DMS 273 (cell line): ENCODE results near the gene AKAIN1.

Experiments used
- DNase-seq: peaks from one replicate; lab custom pipeline; 2025; ENCODE audit not compliant: unreplicated experiment; lab: John Stamatoyannopoulos, UW

Gene AKAIN1

DNA sequence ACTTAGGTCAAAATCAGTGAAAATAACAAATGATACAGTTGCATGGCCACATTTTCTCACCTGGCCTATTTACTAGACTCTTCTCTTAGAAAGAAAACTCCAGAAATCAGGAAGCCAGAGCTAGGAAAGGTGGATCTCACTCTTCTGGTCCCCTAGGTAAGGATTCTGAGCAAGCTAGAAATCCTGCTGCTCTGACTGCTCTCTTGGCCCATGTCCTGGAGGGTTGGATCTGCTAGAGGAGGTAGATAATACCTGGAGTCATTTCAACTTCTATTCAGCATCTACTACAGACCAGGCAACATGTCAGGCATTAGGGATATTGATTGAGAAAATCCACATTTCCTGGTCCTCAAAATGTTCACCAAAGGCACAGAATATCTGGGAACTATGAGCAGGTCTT is 34.9 kb downstream of the AKAIN1 start:
- no peak for DNase-seq

DNA sequence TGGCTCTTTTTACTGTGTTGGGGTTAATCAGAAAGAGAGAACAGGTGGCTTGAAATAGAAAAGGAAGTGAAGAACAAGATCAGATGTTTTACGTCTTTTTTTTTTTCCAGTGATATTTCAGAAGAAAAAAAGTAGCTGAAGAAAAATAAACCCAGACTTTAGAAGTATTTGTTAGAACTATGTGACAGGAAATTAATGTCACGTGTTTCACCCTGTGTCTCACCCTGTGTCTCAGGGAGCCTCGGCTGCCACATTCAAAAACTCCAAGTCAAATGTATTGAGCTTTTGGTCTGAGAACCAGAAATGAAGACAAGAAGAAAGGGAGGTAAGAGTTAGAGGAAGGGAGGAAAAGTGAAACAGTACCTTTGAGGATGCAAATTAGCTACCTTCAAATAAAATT is 38.0 kb downstream of the AKAIN1 start:
- DNase-seq, result no peak

DNA sequence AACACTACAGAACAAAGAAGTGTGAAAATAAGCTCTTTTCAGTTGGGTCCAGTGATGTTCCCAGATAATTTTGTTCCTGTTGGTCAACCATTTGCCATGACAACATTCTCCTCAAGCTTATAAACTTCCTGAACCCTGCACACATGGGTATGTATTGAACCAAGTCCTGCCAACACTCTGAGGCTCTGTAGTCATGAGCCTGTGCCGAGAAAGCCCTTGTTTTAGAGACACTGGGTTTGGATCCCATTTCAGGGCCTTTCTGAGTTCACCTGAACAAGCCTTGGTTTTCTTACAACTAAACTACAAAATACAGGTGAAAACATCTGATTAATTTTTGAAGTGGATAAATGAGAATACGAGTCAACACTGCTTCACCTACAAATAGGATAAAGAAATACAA is 38.5 kb downstream of the AKAIN1 start:
- no peak for DNase-seq

DNA sequence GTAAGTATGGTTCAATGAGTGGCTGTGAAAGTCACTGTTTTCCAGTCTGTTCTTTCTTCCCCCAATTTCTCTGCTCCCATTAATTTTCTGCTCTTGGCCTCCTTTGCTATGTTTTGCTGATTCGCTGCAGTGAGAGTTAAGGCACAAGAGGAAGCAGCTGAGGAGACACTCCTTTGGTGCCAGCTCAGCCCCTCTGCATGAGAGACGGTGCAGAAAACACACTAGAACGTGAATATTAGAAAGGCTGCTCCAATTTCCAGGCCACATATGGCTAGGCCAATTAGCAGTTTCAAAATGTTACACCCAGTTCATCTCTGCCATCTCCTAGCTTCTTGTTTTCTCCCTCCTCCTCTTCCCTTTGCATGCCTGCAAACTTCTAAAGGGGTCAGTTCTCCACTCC is 38.9 kb downstream of the AKAIN1 start:
- DNase-seq, result peak; percentile 45

DNA sequence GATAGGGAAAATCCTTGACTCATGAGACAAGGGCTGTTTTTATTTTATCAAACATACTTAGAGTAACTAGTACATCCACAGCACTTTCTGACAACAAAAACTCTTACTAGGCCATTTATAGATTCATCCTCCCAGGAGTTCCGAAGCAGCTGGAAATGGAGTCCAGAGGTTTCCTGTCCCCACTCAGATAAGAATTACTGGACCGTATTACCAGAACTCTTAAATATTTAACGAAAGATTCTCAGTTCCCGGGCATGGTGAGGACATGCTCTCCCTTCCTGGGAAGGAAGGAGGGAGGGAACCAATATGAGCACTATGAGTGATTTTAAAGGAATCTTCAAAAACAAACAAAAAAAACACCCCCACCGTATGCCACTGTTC is 41.2 kb downstream of the AKAIN1 start:
- DNase-seq, result no peak

DNA sequence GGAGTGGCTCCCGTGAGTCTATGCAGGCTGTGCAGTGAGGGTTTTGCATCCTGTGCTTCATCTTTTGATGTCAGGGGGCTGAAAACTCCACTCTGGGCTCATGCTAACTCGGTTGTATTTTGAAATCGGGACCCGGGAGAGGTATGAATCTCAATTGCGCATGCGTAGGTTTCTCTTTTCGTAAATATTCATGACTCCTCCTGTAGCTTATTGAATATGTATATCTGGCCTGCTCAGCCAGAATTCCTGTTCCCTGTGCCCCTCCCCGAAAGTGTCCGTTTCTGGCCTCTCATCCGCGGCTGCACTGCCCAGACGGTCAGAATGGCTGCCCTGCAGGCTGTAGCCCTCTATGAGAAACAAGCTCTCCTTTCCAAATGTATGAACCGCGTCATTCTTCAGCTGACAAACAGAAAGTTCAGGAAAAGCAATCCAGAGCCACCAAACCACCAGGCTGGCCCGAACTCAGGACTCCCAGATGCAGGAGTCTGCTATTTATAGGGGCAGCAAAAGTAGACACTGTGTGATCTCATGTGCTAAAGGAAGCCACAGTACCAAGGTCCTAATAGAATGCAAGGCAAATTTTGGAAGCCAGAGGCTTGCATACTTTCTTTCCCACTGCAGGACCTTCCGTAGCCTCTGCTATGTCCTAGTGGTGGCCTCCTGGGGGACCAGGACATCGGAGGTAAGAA is 41.7 kb downstream of the AKAIN1 start:
- no peak for DNase-seq

DNA sequence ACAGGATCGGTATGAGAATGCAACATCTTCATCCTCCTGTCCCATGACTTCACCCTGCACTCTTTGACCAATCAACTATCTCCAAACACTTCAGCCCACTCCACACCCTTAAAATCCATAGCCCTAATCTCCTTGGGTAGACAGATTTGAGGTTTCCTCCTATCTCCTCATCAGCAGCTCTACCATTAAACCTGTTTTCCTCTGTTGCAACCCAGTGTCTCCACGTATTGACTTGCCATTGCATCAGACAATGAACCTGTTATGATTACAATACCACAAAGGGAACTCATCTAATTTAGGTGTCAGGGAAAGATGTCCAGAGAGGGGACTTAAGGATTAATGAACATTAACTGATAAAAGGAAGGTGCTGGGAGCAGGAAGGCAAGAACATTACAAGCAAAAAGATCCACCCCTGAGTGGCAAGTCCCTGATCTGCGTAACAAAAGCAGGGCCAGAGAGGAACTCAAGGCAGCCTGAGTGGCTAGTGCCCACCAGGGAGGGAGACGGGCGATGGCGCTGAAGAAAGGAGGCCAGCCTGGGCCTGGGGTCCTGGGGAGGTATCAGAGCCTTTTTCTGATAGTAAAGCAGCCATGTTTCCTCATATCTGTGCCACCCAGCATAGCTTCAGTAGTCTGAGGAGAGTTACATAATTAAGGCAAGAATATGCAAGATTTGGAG is 44.6 kb downstream of the AKAIN1 start:
- DNase-seq, result no peak

DNA sequence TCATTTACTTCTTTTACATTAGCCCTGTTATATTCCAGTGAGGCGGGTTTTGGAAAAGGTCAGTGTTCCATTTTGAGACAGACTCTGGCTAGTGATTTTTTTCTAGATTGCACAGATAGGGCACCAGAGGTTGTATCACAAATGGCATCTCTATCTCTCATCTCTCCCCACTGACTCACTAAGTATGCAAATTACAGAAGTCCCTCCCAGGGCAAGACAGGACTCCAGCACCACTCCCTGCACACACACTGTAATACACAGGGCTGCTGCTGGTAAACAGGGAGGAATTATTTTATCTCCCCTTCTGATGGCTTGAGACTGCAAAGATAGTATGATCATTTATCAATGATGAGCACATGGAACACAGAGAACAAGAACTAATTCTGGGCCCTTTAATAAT is 46.2 kb downstream of the AKAIN1 start:
- DNase-seq, result peak; percentile 31

DNA sequence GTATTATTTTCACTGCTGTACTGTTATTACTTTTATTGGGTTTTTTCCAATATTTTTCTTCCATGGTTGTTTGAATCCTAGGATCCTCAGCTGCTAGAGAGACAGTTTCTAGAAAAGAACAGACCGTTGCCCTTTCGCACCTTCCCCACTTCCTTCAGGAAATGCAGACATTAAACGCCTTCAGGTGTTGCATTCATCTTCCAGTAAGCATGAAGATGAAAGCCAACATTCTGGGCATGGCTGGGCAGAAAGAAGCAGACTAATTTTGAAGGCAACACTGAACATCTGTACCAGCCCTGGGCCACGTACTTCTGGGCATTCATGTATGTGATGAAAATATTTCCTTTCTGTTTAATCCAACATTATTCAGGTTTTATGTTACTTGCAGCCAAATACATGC is 51.0 kb downstream of the AKAIN1 start:
- DNase-seq, result no peak

DNA sequence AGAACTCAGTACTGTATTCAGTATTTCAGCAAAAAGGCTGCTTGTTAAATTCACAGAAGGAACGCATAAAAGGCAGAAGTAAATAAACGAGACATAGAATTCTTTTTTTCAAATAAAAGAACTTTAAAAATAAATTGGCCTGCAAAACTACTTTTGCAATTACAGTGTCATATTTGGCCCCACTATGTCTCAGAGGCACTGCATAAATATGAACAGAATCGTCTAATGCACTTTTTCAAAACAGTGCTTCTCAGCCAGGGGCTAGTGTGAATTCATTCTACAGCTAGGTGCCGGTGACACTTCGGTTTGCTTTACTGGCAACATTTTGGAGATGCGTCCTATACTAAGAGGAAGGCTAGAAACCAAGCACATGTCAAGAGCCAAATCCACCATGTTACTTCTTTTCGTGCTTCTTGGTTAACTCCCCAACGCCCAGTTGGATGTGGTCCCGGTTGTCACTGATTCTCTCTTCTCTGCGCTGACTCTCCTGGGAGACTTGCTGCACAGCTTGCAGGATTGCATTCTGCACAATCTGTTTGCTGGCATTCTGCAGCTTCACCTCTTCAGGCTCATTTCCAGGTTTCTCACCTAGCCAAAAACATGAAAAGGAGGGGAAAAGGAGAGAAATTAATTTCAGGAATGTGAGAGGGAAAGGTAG is 51.8 kb downstream of the AKAIN1 start:
- DNase-seq, result peak; percentile 40

DNA sequence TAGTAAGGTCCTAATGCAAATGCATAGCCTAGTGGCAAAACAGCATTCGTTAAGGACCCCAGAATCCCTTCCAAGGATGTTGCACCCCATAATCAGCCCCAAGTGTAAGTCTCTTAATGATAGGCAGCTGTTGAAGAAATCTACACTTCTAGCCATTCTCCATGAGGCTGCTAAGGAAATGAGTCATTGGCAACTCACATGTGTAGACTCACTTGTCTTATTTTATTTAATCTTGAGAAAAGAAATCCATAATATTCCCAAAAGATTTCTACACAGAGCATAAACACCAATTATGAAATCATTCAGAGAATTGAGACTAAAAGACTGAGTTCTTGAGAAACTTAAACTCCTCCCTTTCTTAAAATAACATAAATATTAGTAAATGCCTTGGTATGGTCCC is 52.4 kb downstream of the AKAIN1 start:
- DNase-seq, result peak; percentile 15

DNA sequence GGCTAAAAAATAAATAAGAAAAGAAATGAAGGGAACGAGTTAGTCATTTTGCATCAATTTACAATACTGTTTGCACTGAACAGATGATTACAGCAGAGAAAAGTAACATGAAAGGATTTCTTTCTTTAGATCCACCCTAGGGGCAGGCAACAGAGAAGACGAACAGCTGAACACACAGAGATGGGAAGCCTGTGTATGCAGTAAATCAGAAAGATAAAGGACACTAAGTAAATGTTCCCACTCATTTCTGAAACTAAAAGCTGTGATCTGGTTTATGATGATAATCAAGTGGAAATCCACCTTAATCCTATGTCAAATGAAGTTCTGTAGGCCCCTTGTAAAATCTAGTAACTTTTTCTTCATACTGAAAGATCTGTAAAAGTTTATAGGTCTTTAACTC is 54.2 kb downstream of the AKAIN1 start:
- no peak for DNase-seq

DNA sequence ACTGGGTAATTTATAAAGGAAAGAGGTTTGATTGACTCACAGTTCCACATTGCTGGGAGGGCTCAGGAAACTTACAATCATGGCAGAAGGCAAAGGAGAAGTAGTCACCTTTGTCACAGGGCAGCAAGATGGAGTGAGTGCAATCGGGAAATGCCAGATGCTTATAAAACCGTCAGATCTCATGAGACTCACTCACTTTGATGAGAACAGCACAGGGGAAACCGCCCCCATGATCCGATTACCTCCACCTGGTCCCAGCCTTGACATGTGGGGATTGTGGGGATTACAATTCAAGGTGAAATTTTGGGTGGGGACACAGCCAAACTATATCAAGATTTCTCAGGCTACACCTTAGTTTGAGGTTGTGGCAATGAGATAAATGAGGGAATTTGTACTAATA is 54.9 kb downstream of the AKAIN1 start:
- DNase-seq, result no peak

DNA sequence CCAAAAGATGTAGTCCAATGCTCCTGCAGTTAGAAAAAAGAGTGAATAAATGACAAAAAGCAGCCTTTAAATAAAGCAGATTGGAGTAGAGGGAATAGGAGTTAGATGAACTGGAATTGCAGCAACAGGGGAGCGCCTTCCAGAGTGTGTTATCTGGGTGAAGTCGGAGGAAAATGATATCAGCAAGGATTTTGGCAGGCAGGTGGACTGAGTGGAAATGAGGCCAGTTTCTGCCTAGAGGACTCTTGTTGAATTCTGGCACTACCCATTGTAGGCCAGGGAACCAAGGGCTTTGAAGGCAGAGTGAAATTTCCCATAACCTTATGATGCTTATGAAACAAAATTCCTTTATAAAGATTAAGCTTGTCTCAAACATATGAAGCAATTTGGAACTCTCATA is 59.8 kb downstream of the AKAIN1 start:
- no peak for DNase-seq

DNA sequence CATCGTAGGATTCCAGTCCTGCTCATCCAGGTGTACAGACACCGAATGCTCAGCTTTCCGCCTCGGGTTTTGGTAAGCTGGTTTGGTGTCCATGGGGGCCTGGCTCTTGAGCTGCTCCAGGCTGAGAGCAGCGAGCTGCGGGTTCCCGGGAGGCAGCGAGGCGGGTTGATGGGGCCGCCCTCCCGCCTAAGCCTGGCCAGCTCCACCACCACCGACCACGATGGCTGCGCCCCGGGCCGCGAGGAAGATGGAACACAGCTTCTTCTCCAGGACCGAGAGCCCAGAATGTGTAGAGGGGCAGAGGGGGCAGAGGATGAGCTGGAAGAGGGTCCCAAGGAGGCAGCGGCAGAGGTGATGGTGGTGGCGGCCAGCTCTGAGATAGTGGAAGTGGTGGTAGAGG is 64.1 kb downstream of the AKAIN1 start:
- DNase-seq, result no peak

DNA sequence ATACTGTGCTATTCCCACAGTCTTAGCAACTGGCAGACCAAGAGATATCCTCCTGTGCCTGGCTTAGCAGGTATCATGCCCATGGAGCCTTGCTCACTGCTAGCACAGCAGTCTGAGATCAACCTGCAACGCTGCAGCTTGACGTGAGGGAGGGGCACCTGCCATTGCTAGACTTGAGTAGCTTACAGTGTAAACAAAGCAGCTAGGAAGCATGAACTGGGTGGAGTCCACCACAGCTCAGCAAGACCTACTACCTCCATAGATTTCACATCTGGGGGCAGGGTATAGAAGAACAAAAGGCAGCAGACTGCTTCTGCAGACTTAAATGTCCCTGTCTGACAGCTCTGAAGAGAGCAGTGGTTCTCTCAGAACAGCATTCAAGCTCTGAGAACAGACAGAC is 74.8 kb downstream of the AKAIN1 start:
- DNase-seq, result no peak

DNA sequence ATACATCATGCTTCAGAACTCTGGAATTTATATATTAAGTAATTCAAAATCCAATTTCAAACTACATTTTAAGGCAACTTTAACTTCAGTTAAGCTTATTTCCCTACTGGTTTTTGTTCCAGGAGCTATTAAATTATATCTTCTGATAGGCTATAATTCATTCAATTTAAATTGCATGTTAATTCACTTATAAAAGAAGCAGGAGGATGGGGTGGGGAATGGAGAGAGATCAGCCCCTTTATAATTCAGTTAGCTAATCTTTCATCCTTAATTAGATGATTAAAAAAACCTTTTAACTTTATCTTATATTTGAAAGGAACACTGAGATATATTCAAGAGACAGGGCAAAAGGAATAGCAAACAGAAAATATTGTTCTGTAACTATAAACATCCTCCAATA is 86.8 kb downstream of the AKAIN1 start:
- DNase-seq, result no peak

DNA sequence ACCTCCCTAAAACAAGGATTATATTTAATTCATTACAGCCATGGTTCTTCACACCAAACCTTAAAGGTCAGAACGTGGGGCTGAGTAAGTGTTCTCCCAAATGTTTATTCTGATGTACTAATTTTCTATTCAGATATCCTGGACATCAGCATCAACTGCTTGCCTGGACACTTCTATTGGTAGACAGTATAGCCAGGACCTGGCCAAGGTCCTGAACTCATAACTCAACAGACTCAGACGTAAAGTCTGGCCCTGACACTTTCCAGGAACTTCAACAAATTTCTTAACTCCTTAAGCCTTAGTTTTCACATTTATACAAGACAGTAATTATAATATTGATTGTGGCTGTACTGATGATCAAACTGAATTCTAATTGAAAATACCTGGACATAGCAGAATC is 89.1 kb downstream of the AKAIN1 start:
- no peak for DNase-seq

DNA sequence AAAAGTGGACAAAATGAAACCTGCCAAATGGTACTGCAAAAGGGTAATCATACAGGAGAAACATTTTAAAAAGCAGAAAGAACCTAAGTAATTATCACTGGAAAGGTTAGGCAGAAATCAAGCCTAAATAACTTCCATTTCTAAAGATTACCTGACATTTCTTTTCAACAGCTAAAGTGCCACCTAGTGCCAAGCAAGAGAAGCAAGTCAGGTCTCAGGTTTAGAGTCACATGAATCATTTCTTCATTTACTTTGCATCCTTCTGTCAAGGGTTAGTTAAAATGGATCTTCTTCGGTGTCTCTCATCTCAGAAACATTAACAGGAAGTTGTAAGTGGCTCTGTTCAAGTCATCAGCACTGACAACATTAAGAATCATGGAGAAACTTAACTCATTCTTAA is 90.3 kb downstream of the AKAIN1 start:
- peak; percentile 44 for DNase-seq

DNA sequence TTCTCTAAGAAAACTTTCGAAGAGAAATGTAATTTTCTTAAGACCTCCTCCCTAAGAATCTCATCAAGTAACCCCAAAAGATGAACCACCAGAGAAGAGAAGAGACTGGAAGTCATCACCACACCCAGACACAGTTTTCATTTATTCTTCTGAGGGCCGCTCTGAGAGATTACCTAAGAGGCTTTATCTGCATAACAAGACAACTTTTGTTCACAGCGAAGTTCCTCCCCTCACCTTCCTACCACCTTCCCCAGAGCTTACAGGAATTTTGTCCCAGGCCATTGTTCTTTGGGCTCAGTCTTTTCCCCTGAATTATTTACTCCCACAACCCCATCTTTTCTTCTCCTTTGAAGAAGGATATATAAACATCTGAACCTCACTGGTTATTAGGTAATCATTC is 92.8 kb downstream of the AKAIN1 start:
- DNase-seq, result no peak

DNA sequence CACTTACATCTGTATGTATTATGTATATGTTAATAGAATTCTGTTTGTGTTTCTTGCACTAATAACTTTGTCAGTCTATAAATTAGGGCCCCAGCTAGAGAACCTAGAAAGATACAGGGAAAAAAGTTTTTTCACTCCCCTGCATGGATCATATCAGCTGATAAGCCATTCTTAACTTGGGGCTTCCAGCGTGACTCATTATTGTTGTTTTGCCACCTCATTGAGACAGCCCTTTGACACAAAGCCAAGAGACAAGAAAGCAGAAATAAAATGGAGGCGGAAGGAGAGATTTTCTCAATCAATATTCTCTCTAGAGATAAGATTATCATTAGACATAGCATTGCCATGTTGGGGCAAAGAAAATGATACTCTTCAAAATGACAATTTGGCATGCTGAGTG is 93.4 kb downstream of the AKAIN1 start:
- DNase-seq, result no peak

DNA sequence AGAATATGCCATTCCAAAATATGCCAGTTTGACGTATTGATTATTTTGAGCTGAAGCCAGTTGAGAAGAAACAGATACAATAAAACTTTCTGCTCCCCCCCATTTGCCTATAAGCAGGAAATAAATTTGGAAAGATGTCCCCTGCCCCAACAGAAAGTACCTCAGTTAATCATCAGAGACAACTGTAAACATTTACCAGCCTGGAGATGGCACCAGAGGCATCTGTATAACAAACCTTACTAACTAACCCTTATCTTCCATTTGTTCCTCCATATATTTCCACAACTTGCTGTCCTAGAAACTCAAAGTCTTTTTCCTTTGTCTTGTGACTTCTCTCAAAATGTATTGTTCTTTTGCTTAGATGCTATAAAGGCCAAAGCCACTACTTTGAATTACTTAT is 93.8 kb downstream of the AKAIN1 start:
- peak; percentile 25 for DNase-seq
